K562 (cell line): Measurements from ENCODE around the gene MT1A. TPM values are rescaled to one million over a fixed set of nuclear protein-coding genes. Genes with fewer than 3 reads are reported as not detected.
"Not testable (repeated sequence)": the region's sequence is repeated elsewhere in the genome, so short reads cannot be mapped to it uniquely, and the experiment has no call there.

Experiments used
- ATAC-seq: fragments of 200-7000 bp; cut with Tn5 transposase; 3 replicates; pipeline ENCODE4 v1.9.1; 2020; ENCODE audit warnings: moderate library complexity
- BruUV-seq: library from RNA; stranded (reverse); fragments of 400-500 nt; replicated peaks from 2 replicates; lab custom pipeline; 2021; lab: Mats Ljungman, UMichigan
- CTCF ChIA-PET: fragments of 300-600 bp; formaldehyde crosslinking; extraction: SDS; loops from one replicate; lab custom pipeline; 2021; ENCODE audit warnings: low intra/inter-chr PET ratio; lab: Yijun Ruan, JAX
- POLR2A ChIA-PET: fragments of 300-600, 350-650 bp; sonication (Branson Sonifier 250); formaldehyde crosslinking; extraction: SDS; loops from one replicate; lab custom pipeline; 2021; ENCODE audit warnings: antibody characterized with exemption, inconsistent platforms; lab: Yijun Ruan, JAX
- DNase-seq, 4 experiments: peaks; one replicate each; pipeline versions ENCODE4 v3.0.0 to v3.0.0-alpha.2; 2011 to 2018; ENCODE audit warnings: low spot score in 3 of 4, mixed read lengths in 3 of 4; ENCODE audit errors: extremely low read depth in 1 of 4
- FAIRE-seq: peaks from 2 replicates; lab custom pipeline; 2011; peaks lifted over from hg19 to GRCh38; lab: Jason Lieb, UNC
- H2AFZ ChIP-seq: 2 replicates; pipeline ENCODE4 v1.6.0; 2011; ENCODE audit warnings: low read depth, low read length, control low read depth, inconsistent platforms
- H3K27ac ChIP-seq: fragments of 200-600 bp; 3 replicates; pipeline ENCODE4 v1.8.0; 2011; ENCODE audit warnings: low read depth, mild to moderate bottlenecking, control low read depth, inconsistent platforms, low read length, moderate library complexity, mixed read lengths; ENCODE audit errors: extremely low read depth
- H3K27me3 ChIP-seq, 2 experiments: fragments of 300-600 bp in 1 of 2; 2 replicates in 1 of 2; 3 replicates in 1 of 2; pipeline versions ENCODE4 v1.6.0 to v1.8.0; 2011; ENCODE audit warnings: inconsistent platforms in 2 of 2, low read length in 2 of 2, mild to moderate bottlenecking in 1 of 2, mixed read lengths in 1 of 2, moderate library complexity in 1 of 2; ENCODE audit not compliant: control insufficient read depth in 2 of 2, insufficient read depth in 2 of 2
- H3K36me3 ChIP-seq: fragments of 300-600 bp; 3 replicates; pipeline ENCODE4 v1.8.0; 2011; ENCODE audit warnings: mild to moderate bottlenecking, low read length, inconsistent platforms; ENCODE audit not compliant: control insufficient read depth, insufficient read depth
- H3K4me1 ChIP-seq, 2 experiments: fragments of 200-600 bp in 1 of 2; replicated peaks in 1 of 2; 2 replicates in 1 of 2; 3 replicates in 1 of 2; pipeline versions ENCODE4 v1.5.1 to v1.8.0; 2011; ENCODE audit warnings: inconsistent platforms in 2 of 2, low read length in 2 of 2, mild to moderate bottlenecking in 1 of 2, mixed read lengths in 1 of 2, moderate library complexity in 1 of 2; ENCODE audit not compliant: control insufficient read depth in 2 of 2, insufficient read depth in 2 of 2
- H3K4me2 ChIP-seq: 2 replicates; pipeline ENCODE4 v1.6.1; 2011; ENCODE audit warnings: low read length, control low read depth, inconsistent platforms, mixed read lengths; ENCODE audit not compliant: insufficient read depth
- H3K4me3 ChIP-seq: fragments of 200-600 bp; sonication (generic), shearing (Covaris generic); 2 replicates; pipeline ENCODE4 v1.5.1; 2016; ENCODE audit warnings: control low read depth, inconsistent platforms
- H3K79me2 ChIP-seq: fragments of 200-600 bp; 3 replicates; pipeline ENCODE4 v1.8.0; 2011; ENCODE audit warnings: low read length, inconsistent platforms; ENCODE audit not compliant: control insufficient read depth, insufficient read depth
- H3K9ac ChIP-seq, 2 experiments: 2 replicates each; pipeline versions ENCODE4 v1.6.0 to v1.6.1; 2011; ENCODE audit warnings: low read depth in 2 of 2, low read length in 2 of 2, control low read depth in 1 of 2, inconsistent platforms in 1 of 2, mild to moderate bottlenecking in 1 of 2, mixed read lengths in 1 of 2; ENCODE audit not compliant: insufficient read depth in 1 of 2
- H3K9me1 ChIP-seq: one replicate; pipeline ENCODE4 v1.6.0; 2011; ENCODE audit warnings: inconsistent platforms, mild to moderate bottlenecking, low read length, moderate library complexity; ENCODE audit not compliant: control insufficient read depth, insufficient read depth
- H3K9me3 ChIP-seq: replicated peaks from 2 replicates; pipeline ENCODE4 v1.5.1; 2011; ENCODE audit warnings: low read depth, low read length, inconsistent platforms; ENCODE audit not compliant: control insufficient read depth, insufficient read depth
- H4K20me1 ChIP-seq: replicated peaks from 2 replicates; pipeline ENCODE4 v1.6.1; 2011; ENCODE audit warnings: low read length, inconsistent platforms, mixed read lengths; ENCODE audit not compliant: control insufficient read depth, insufficient read depth
- ESRRA ChIP-seq: fragments of 450-650 bp; IDR thresholded peaks from 2 replicates; pipeline ENCODE4 v1.6.1; 2014; ENCODE audit warnings: low read depth, mild to moderate bottlenecking, moderate library complexity, borderline replicate concordance
- HOXB6 ChIP-seq: fragments of 250-450 bp; sonication (Bioruptor Pico); IDR thresholded peaks from 2 replicates; pipeline ENCODE4 v1.5.1; 2022; ENCODE audit warnings: mild to moderate bottlenecking, borderline replicate concordance
- ZNF354B ChIP-seq: fragments of 250-450 bp; sonication (Bioruptor Pico); IDR thresholded peaks from 2 replicates; pipeline ENCODE4 v1.4.0; 2020
- WGBS: fragments of 100-300 bp; shearing (Covaris generic); methylation state at CpG from one replicate; pipeline ENCODE4 v1.1.6; 2016; ENCODE audit warnings: low coverage, mixed read lengths; ENCODE audit not compliant: insufficient coverage; ENCODE audit errors: missing lambda C conversion rate; 5-methylcytosine and 5-hydroxymethylcytosine counted together
- in situ Hi-C: fragments of 300-500 bp; cut with MboI; formaldehyde crosslinking; loops from 4 replicates; pipeline ENCODE4 v1.15.0; 2018; ENCODE audit warnings: inconsistent platforms, mixed read lengths
- intact Hi-C: fragments of 100-400 bp; cut with micrococcal nuclease; formaldehyde crosslinking; loops from 2 replicates; pipeline ENCODE4 v1.14.2; 2022
- polyA plus RNA-seq, 8 experiments: library from polyadenylated mRNA; depleted of rRNA in 4 of 8; stranded (reverse) in 5 of 8; unstranded in 3 of 8; fragments of >200 nt; fragmentation: Nextera tagmentation in 2 of 8; fragmentation: Illumina TruSeq in 1 of 8; extraction: Ambion mirVana in 2 of 8; extraction: Trizol in 1 of 8; gene quantifications; 2 replicates each; pipeline versions ENCODE4 v1.2.1 to v1.2.3, GENCODE V29; 2011 to 2014; ENCODE audit warnings: inconsistent platforms in 1 of 8, missing spikeins in 1 of 8
- total RNA-seq, 7 experiments: library from RNA; depleted of rRNA in 6 of 7; stranded (reverse); fragments of >200 nt in 6 of 7; fragmentation: Illumina TruSeq in 2 of 7; extraction: Trizol in 2 of 7; gene quantifications; 2 replicates each; pipeline versions ENCODE4 v1.2.1 to v1.2.3, GENCODE V29; 2011 to 2021; ENCODE audit warnings: low replicate concordance in 1 of 7
- TF ChIP-seq, protein P1 (sequence below): fragments of 450-650 bp; formaldehyde crosslinking; IDR thresholded peaks from 2 replicates; pipeline ENCODE4 v1.4.0; 2020; ENCODE audit warnings: mild to moderate bottlenecking, moderate library complexity

The MT1A gene
- total and polyA plus RNA-seq, 9 of the 15 experiments (the other 6 are each of a cell fraction or from before 2014, with no cell fraction given), result 0.23 TPM; not detected in 8

DNA sequence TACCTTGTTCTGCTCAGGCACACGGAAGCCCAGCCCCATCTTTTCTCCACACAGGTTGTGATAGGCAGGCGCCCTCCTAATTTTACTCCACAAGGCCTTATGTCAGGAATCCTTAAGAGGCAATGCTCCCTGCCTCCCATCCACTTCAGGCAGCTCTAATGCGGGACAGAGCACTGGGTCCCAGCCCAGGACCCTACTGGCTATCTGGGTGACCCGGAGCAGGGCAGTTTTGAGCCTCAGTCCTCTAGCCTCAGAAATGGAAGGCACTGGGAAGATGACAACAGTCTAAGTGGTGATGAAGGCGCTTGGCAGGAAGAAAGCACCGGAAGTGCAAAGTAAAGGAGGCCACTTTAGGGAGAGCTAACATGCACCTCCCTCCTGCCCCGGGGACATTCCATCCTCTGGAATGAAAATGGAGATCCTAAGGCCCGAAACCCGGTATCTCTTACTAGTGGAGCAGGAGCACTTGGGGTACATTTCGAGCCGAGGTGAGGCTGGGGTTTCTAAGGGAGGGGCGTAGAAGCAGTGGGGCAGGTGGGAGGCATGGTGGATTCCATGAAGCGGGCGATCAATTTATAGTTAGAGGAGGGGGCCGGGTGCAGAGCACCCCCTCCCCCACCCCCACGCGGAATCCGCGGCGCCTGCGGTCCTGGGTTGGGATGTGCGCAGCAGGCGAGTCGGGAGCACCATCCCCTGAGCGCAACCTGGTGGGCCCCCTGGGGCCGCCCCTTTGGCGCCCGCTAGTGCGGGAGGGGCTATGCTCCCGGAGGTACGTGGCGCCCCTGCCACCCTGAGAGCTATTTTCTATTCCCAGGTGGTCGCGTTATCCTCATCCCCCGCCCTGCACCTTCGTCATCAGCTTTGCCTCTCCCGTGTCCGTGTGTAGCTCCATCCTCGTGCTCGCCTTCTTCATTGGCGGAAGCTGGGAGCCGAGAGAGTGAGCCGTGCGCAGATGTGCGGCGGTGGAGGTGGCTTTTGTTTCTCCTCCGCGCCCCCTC is 24.2 kb downstream of the MT1A start (continued):
- TF ChIP-seq, protein P1, sequence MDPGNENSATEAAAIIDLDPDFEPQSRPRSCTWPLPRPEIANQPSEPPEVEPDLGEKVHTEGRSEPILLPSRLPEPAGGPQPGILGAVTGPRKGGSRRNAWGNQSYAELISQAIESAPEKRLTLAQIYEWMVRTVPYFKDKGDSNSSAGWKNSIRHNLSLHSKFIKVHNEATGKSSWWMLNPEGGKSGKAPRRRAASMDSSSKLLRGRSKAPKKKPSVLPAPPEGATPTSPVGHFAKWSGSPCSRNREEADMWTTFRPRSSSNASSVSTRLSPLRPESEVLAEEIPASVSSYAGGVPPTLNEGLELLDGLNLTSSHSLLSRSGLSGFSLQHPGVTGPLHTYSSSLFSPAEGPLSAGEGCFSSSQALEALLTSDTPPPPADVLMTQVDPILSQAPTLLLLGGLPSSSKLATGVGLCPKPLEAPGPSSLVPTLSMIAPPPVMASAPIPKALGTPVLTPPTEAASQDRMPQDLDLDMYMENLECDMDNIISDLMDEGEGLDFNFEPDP (CRISPR knock-in tag), result no peak

DNA sequence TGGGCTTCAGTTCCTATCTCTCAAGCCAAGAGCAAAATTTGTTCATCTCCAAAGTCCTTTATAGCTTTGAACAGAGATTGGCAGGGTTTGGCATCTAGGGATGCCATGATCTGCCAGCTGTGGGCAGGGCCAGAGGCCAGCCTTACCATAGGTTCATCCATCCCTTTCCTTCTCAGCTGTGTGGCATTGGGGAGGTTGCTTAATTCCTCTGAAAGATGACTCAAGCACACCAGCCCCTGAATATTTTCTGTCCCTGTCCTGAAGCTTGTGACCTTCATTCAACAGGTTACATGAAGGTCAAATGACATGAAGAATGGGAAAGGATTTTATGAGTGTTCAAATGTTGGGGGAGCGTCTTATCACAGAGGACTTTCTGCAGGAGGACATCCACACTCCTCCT is 26.0 kb downstream of the MT1A start:
- ChIA-PET POLR2A (no interaction called here), CTCF (no interaction called here)
- no peak overlapping the region for H3K4me2 ChIP-seq
- no peak overlapping the region for H3K9ac ChIP-seq
- no peak overlapping the region for H3K4me3 ChIP-seq
- no peak overlapping the region for H3K27ac ChIP-seq
- in situ Hi-C loops, result no loop called here
- intact Hi-C loops, result no loop called here
- WGBS, result 0% methylated on average over 1 of the region's 1 CpG
- peaks cover 42 to 69% of the 10 kb centered on the region in 2 experiments for H3K27me3 ChIP-seq
- H3K9me1 ChIP-seq, result no peaks in the 10 kb centered on the region
- H3K9me3 ChIP-seq, result no peaks in the 10 kb centered on the region
- BruUV-seq, result no TSS peak
- DNase-seq (no peak), ATAC-seq (no peak), FAIRE-seq (no peak)
- H4K20me1 ChIP-seq, result peaks cover 16% of the 10 kb centered on the region; the same call in 1 of the 2 replicates
- TF ChIP-seq HOXB6 (CRISPR knock-in tag), result no peak
- TF ChIP-seq ZNF354B (CRISPR knock-in tag), result no peak
- 0 out of 2 replicates have a peak, but pooled peaks have one; percentile 39 for TF ChIP-seq ESRRA
- no peaks in the 10 kb centered on the region for H3K79me2 ChIP-seq
- no peaks in the 10 kb centered on the region for H3K36me3 ChIP-seq
- H2AFZ ChIP-seq, result no peak overlapping the region
- H3K4me1 ChIP-seq, result peaks cover 0 to 9% of the 10 kb centered on the region in 2 experiments; a peak in 1 of 5 replicates

DNA sequence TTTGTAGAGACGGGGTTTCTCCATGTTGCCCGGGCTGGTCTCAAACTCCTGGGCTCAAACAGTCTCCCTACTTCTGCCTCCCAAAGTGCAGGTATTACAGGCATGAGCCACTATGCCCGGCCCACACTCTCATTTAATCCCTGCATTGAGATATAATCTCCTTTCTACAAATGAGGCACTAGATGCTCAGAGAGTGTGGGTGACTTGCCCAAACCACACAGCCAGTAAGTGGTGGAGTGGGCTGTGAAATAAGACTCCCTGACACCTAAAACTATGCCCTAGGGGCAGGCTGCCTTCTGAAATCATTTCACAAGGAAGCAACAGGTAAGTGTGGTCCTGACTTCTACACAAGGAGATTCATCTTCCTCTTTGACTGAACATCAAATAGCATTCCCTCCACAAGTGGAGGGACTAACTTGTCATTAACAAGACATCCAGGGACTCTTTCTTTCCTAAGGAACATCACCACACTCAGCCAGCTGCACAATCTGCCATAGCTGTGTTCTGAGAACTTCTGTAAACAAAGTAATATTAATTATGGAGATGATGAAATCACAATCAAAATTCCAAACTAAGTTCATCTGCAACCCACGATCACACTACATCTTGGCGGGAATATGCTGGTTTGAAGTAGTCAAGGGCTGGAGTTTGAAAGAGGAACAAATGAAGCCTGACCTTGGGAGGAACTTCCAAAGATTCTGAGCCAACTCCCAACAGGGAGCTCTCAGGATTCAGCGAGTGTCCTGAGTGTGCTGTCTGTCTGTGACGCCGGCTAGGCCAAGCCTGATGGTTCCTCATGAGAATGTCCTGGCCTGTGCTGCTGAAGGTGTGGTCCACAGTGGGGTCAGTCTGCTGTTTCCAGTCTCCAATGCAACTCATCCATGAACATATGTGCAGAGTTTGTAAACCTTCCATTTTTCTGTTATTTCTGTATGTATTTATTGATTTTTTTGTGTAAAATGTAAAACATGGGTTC is 27.1 kb downstream of the MT1A start:
- POLR2A ChIA-PET, H3K9me3 ChIP-seq, BruUV-seq, H3K9me1 ChIP-seq, H3K36me3 ChIP-seq, DNase-seq, H3K9ac ChIP-seq, H3K27ac ChIP-seq, in situ Hi-C loops, H2AFZ ChIP-seq, H3K4me3 ChIP-seq, ATAC-seq, CTCF ChIA-PET, intact Hi-C loops, H3K4me2 ChIP-seq, H3K79me2 ChIP-seq: not testable (repeated sequence)
- peaks cover 0 to 11% of the 10 kb centered on the region in 2 experiments; a peak in 1 of 5 replicates for H3K4me1 ChIP-seq
- 0% methylated on average over 8 of the region's 8 CpGs for WGBS
- H3K27me3 ChIP-seq, result peaks cover 46 to 74% of the 10 kb centered on the region in 2 experiments
- peak; percentile 32 for FAIRE-seq
- H4K20me1 ChIP-seq, result peaks cover 13% of the 10 kb centered on the region; the same call in 1 of the 2 replicates
